Astrocyte of the cerebellum (primary cell): ENCODE measurements around the gene LMO7.

Experiments used
- DNase-seq: peaks from one replicate; pipeline ENCODE4 v3.0.0-alpha.2; 2011; ENCODE audit warnings: low read depth
- H3K4me3 ChIP-seq: 2 replicates; pipeline ENCODE4 v1.5.1; 2011; ENCODE audit warnings: mild to moderate bottlenecking, low read depth, low read length, moderate library complexity
- in situ Hi-C: cut with HindIII; loops from 2 replicates; pipeline ENCODE4 v1.10.0; 2017; ENCODE audit warnings: low sequenced_read_pairs
- TF ChIP-seq, protein P1 (sequence below): IDR thresholded peaks from 2 replicates; pipeline ENCODE4 v1.5.1; 2012; ENCODE audit warnings: low read length, low read depth, moderate library complexity, mild to moderate bottlenecking; ENCODE audit errors: missing control alignments

LMO7 gene

GRCh38 chr13:75610466-75610865 lies 25.7 kb upstream of the LMO7 start:
- TF ChIP-seq, protein P1, sequence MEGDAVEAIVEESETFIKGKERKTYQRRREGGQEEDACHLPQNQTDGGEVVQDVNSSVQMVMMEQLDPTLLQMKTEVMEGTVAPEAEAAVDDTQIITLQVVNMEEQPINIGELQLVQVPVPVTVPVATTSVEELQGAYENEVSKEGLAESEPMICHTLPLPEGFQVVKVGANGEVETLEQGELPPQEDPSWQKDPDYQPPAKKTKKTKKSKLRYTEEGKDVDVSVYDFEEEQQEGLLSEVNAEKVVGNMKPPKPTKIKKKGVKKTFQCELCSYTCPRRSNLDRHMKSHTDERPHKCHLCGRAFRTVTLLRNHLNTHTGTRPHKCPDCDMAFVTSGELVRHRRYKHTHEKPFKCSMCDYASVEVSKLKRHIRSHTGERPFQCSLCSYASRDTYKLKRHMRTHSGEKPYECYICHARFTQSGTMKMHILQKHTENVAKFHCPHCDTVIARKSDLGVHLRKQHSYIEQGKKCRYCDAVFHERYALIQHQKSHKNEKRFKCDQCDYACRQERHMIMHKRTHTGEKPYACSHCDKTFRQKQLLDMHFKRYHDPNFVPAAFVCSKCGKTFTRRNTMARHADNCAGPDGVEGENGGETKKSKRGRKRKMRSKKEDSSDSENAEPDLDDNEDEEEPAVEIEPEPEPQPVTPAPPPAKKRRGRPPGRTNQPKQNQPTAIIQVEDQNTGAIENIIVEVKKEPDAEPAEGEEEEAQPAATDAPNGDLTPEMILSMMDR = no peak
- in situ Hi-C loops = no loop called here
- H3K4me3 ChIP-seq = no peak overlapping the region
- no peak for DNase-seq

DNA sequence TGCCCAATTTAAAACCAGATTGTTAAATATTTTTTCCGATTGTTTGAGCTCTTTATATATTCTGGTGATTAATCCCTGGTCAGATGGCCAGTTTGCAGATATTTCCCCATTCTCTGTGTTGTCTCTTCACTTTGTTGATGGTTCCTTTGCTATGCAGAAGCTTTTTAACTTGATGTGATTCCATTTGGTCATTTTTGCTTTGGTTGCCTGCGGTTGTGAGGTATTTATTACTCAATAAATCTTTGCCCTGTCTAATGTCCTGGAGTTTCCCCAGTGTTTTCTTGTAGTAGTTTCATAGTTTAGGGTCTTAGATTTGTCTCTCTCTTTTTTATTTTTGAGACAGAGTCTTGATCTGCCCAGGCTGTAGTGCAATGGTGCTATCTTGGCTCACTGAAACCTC lies 23.8 kb upstream of the LMO7 start:
- TF ChIP-seq, protein P1 = no peak
- H3K4me3 ChIP-seq = no peak overlapping the region
- no peak for DNase-seq
- in situ Hi-C loops = no loop called here

- TF ChIP-seq, protein P1 = no peak
- no peak for DNase-seq
- H3K4me3 ChIP-seq = no peak overlapping the region
- in situ Hi-C loops = no loop called here
Measured at GRCh38 chr13:75617230-75617629, 18.9 kb upstream of the LMO7 start.

- H3K4me3 ChIP-seq = no peak overlapping the region
- in situ Hi-C loops = no loop called here
- TF ChIP-seq, protein P1 = no peak
- DNase-seq = no peak
Measured at GRCh38 chr13:75618308-75618707, 17.8 kb upstream of the LMO7 start.

DNA sequence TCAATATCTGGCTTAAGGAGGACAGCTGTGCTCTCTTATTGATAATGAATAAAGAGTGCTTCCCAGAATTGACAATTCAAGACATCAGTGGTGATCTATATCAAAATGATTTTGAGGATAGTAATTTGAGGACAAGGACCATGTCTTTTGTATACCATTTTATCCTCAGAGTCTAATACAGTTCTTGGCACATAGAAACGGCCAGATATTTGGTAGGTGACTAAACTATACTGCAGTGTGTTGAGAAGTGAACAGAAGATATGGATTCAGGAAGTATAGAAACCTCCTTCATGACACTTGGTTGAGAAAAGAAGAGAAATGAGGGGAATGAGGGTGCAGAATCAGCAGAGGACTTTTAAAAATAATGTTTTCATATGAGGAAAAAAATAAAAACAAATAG lies 16.1 kb upstream of the LMO7 start:
- in situ Hi-C loops = no loop called here
- no peak for DNase-seq
- H3K4me3 ChIP-seq = no peak overlapping the region
- TF ChIP-seq, protein P1 = no peak

GRCh38 chr13:75621147-75621546 lies 15.0 kb upstream of the LMO7 start:
- H3K4me3 ChIP-seq = no peak overlapping the region
- TF ChIP-seq, protein P1 = no peak
- no peak for DNase-seq
- in situ Hi-C loops = no loop called here

- TF ChIP-seq, protein P1 = no peak
- in situ Hi-C loops = no loop called here
- no peak for DNase-seq
- H3K4me3 ChIP-seq = no peak overlapping the region
Measured at GRCh38 chr13:75628801-75629200, 7.3 kb upstream of the LMO7 start.
